GM12878 (cell line): ENCODE data around the gene TRMU. TPM values are rescaled to one million over a fixed set of nuclear protein-coding genes. Genes with fewer than 3 reads are reported as not detected.

Source experiments
- ATAC-seq: fragments of 200-7000 bp; cut with Tn5 transposase; 3 replicates; pipeline ENCODE4 v1.9.1; 2020; ENCODE audit warnings: mild to moderate bottlenecking, moderate library complexity
- BruUV-seq: library from RNA; stranded (reverse); fragments of 400-500 nt; replicated peaks from 2 replicates; lab custom pipeline; 2021; lab: Mats Ljungman, UMichigan
- CTCF ChIA-PET: fragments of 300-600 bp; sonication (Branson Sonifier 250); formaldehyde crosslinking; extraction: SDS; loops from one replicate; lab custom pipeline; 2021; ENCODE audit warnings: inconsistent platforms; lab: Yijun Ruan, JAX
- POLR2A ChIA-PET: fragments of 350-600 bp; formaldehyde crosslinking; extraction: SDS; loops from one replicate; lab custom pipeline; 2021; ENCODE audit warnings: inconsistent platforms; lab: Charles Lee
- RAD21 ChIA-PET: fragments of 300-600 bp; sonication (Branson Sonifier 250); formaldehyde crosslinking; loops from one replicate; lab custom pipeline; 2023; ENCODE audit warnings: antibody characterized with exemption; ENCODE audit not compliant: unreplicated experiment; lab: Charles Lee
- SMC1A ChIA-PET: fragments of 300-600 bp; sonication (Branson Sonifier 250); formaldehyde crosslinking; loops from one replicate; lab custom pipeline; 2023; ENCODE audit not compliant: unreplicated experiment, uncharacterized antibody; lab: Charles Lee
- DNase-seq: peaks from one replicate; pipeline ENCODE4 v3.0.0-alpha.2; 2011; ENCODE audit warnings: low read depth, low spot score
- FAIRE-seq: peaks from 3 replicates; lab custom pipeline; 2011; peaks lifted over from hg19 to GRCh38; lab: Jason Lieb, UNC
- H2AFZ ChIP-seq: 2 replicates; pipeline ENCODE4 v1.6.0; 2011; ENCODE audit warnings: low read depth, low read length, control low read depth; ENCODE audit not compliant: control insufficient read depth
- H3K27ac ChIP-seq: 2 replicates; pipeline ENCODE4 v1.5.1; 2011; ENCODE audit warnings: control low read depth; ENCODE audit not compliant: control insufficient read depth, insufficient read depth
- H3K27me3 ChIP-seq, 2 experiments: replicated peaks in 1 of 2; 2 replicates each; pipeline versions ENCODE4 v1.6.0 to v1.6.1; 2011; ENCODE audit warnings: low read length in 1 of 2; ENCODE audit not compliant: control insufficient read depth in 2 of 2, insufficient read depth in 2 of 2
- H3K36me3 ChIP-seq, 2 experiments: 2 replicates each; pipeline ENCODE4 v1.5.1; 2011; ENCODE audit warnings: low read length in 1 of 2; ENCODE audit not compliant: control insufficient read depth in 2 of 2, insufficient read depth in 2 of 2
- H3K4me1 ChIP-seq: 2 replicates; pipeline ENCODE4 v1.6.1; 2011; ENCODE audit warnings: mild to moderate bottlenecking, low read length, moderate library complexity, mixed read lengths; ENCODE audit not compliant: control insufficient read depth, insufficient read depth
- H3K4me2 ChIP-seq: 2 replicates; pipeline ENCODE4 v1.6.0; 2011; ENCODE audit warnings: control low read depth; ENCODE audit not compliant: control insufficient read depth, insufficient read depth
- H3K4me3 ChIP-seq: fragments of 200-600 bp; sonication (generic); 2 replicates; pipeline ENCODE4 v1.5.1; 2016
- H3K79me2 ChIP-seq: 2 replicates; pipeline ENCODE4 v1.6.0; 2011; ENCODE audit warnings: low read length; ENCODE audit not compliant: control insufficient read depth, insufficient read depth
- H3K9ac ChIP-seq: 2 replicates; pipeline ENCODE4 v1.8.0; 2011; ENCODE audit warnings: low read length, control low read depth, mixed read lengths; ENCODE audit not compliant: control insufficient read depth, insufficient read depth
- H3K9me3 ChIP-seq: replicated peaks from 3 replicates; pipeline ENCODE4 v1.5.1; 2011; ENCODE audit warnings: mild to moderate bottlenecking, low read length; ENCODE audit not compliant: control insufficient read depth, insufficient read depth
- H4K20me1 ChIP-seq: 2 replicates; pipeline ENCODE4 v1.6.0; 2011; ENCODE audit not compliant: control insufficient read depth, insufficient read depth
- BACH1 ChIP-seq: fragments of 450-650 bp; IDR thresholded peaks from 2 replicates; pipeline ENCODE4 v1.6.1; 2017; ENCODE audit warnings: mild to moderate bottlenecking, borderline replicate concordance
- CBX5 ChIP-seq: sonication (generic); IDR thresholded peaks from 2 replicates; pipeline ENCODE4 v1.6.1; 2016; ENCODE audit warnings: low read depth, moderate library complexity, mild to moderate bottlenecking, inconsistent platforms
- HDAC6 ChIP-seq: fragments of 200-600 bp; sonication (generic); IDR thresholded peaks from one replicate; pipeline ENCODE4 v1.8.0; 2017; ENCODE audit warnings: antibody characterized with exemption; ENCODE audit not compliant: unreplicated experiment
- NR2F1 ChIP-seq: fragments of 450-650 bp; conservative IDR thresholded peaks from 2 replicates; pipeline ENCODE4 v1.6.1; 2017; ENCODE audit warnings: mild to moderate bottlenecking
- PBX3 ChIP-seq: IDR thresholded peaks from 2 replicates; pipeline ENCODE4 v1.6.1; 2011; ENCODE audit warnings: mild to moderate bottlenecking, low read depth, low read length, moderate library complexity; ENCODE audit not compliant: insufficient replicate concordance
- RAD51 ChIP-seq: fragments of 450-650 bp; IDR thresholded peaks from 2 replicates; pipeline ENCODE4 v1.6.1; 2016; ENCODE audit warnings: moderate library complexity, mild to moderate bottlenecking, inconsistent platforms
- RB1 ChIP-seq: fragments of 450-650 bp; formaldehyde crosslinking; IDR thresholded peaks from 2 replicates; pipeline ENCODE4 v1.6.1; 2017; ENCODE audit warnings: mild to moderate bottlenecking, borderline replicate concordance
- REST ChIP-seq: IDR thresholded peaks from 2 replicates; pipeline ENCODE4 v1.6.1; 2012; ENCODE audit warnings: mild to moderate bottlenecking, low read depth, low read length
- SMAD5 ChIP-seq: IDR thresholded peaks from 2 replicates; pipeline ENCODE4 v1.6.1; 2016; ENCODE audit warnings: antibody characterized with exemption, low read depth
- SMC3 ChIP-seq: IDR thresholded peaks from 2 replicates; pipeline ENCODE4 v1.6.1; 2011; ENCODE audit warnings: low read length, improper control_type of control experiment, borderline replicate concordance
- SREBF1 ChIP-seq: IDR thresholded peaks from 2 replicates; pipeline ENCODE4 v1.6.1; 2012; ENCODE audit warnings: mild to moderate bottlenecking, low read length
- SUPT20H ChIP-seq: IDR thresholded peaks from 2 replicates; pipeline ENCODE4 v1.6.1; 2011; ENCODE audit warnings: low read depth, mild to moderate bottlenecking, low read length, moderate library complexity, borderline replicate concordance; ENCODE audit not compliant: control insufficient read depth
- ZNF217 ChIP-seq: fragments of 450-650 bp; IDR thresholded peaks from 2 replicates; pipeline ENCODE4 v1.6.1; 2017; ENCODE audit warnings: antibody characterized with exemption, mild to moderate bottlenecking
- ZNF384 ChIP-seq: IDR thresholded peaks from 2 replicates; pipeline ENCODE4 v1.6.1; 2012; ENCODE audit warnings: low read depth, mild to moderate bottlenecking, low read length, improper control_type of control experiment, borderline replicate concordance
- WGBS: methylation state at CpG from one replicate; pipeline ENCODE4 v1.1.6; 2016; ENCODE audit warnings: low lambda C conversion rate; ENCODE audit not compliant: insufficient replicate concordance, insufficient coverage; ENCODE audit errors: missing lambda C conversion rate; 5-methylcytosine and 5-hydroxymethylcytosine counted together
- in situ Hi-C: fragments of 300-500 bp; cut with MboI; formaldehyde crosslinking; loops from 9 replicates; pipeline ENCODE4 v1.14.3; 2018; ENCODE audit warnings: mixed read lengths
- intact Hi-C: fragments of 100-400 bp; cut with micrococcal nuclease; formaldehyde crosslinking; loops from one replicate; pipeline ENCODE4 v1.14.2; 2022; ENCODE audit not compliant: unreplicated experiment
- polyA plus RNA-seq, 11 experiments: library from polyadenylated mRNA; depleted of rRNA in 4 of 11; unstranded in 6 of 11; stranded (reverse) in 5 of 11; fragments of >200 nt; fragmentation: Nextera tagmentation in 4 of 11; fragmentation: Illumina TruSeq in 1 of 11; extraction: Ambion mirVana in 4 of 11; extraction: Trizol in 1 of 11; gene quantifications; 1 replicate in 1 of 11; 2 replicates in 10 of 11; pipeline versions ENCODE4 v1.2.1 to v1.2.3, GENCODE V29; 2011 to 2016; ENCODE audit warnings: inconsistent platforms in 2 of 11, missing spikeins in 2 of 11, low read depth in 1 of 11
- total RNA-seq, 4 experiments: library from RNA; depleted of rRNA in 3 of 4; stranded (reverse); fragments of >200 nt in 3 of 4; fragmentation: Illumina TruSeq in 1 of 4; extraction: Trizol in 1 of 4; gene quantifications; 2 replicates each; pipeline versions ENCODE4 v1.2.1 to v1.2.3, GENCODE V29; 2013 to 2021
- TF ChIP-seq, protein P1 (sequence below): fragments of 450-650 bp; IDR thresholded peaks from 2 replicates; pipeline ENCODE4 v1.6.1; 2016; ENCODE audit warnings: mild to moderate bottlenecking
- TF ChIP-seq, protein P2 (sequence below): fragments of 450-650 bp; formaldehyde crosslinking; IDR thresholded peaks from 2 replicates; pipeline ENCODE4 v1.4.0; 2020; ENCODE audit warnings: mild to moderate bottlenecking, moderate library complexity

The TRMU gene
- total and polyA plus RNA-seq, 10 of the 15 experiments (the other 5 are each of a cell fraction or from before 2014, with no cell fraction given) = 3.5 to 57.0 (median 44.0) TPM

GRCh38 chr22:46372686-46373085 is 37.2 kb downstream of the TRMU start:
- H3K27ac ChIP-seq = no peak overlapping the region
- no peaks in the 10 kb centered on the region for H3K79me2 ChIP-seq
- no peaks in the 10 kb centered on the region for H4K20me1 ChIP-seq
- H3K9ac ChIP-seq = no peak overlapping the region
- in situ Hi-C loops (no loop called here), intact Hi-C loops (no loop called here)
- RAD21 ChIA-PET = no interaction called here
- no peak overlapping the region for H3K4me3 ChIP-seq
- no peak overlapping the region for H3K4me2 ChIP-seq
- H2AFZ ChIP-seq = no peak overlapping the region
- FAIRE-seq (no peak), DNase-seq (no peak), ATAC-seq (no peak)
- no peaks in the 10 kb centered on the region for H3K27me3 ChIP-seq
- POLR2A ChIA-PET = no interaction called here
- CTCF ChIA-PET = no interaction called here
- no peaks in the 10 kb centered on the region for H3K36me3 ChIP-seq
- peaks cover 3% of the 10 kb centered on the region; the same call in 2 of the 3 replicates for H3K9me3 ChIP-seq
- BruUV-seq = no TSS peak
- SMC1A ChIA-PET = no interaction called here
- H3K4me1 ChIP-seq = peaks cover 6% of the 10 kb centered on the region
- WGBS = 49% methylated on average over 18 of the region's 18 CpGs
- TF ChIP-seq, protein P1, sequence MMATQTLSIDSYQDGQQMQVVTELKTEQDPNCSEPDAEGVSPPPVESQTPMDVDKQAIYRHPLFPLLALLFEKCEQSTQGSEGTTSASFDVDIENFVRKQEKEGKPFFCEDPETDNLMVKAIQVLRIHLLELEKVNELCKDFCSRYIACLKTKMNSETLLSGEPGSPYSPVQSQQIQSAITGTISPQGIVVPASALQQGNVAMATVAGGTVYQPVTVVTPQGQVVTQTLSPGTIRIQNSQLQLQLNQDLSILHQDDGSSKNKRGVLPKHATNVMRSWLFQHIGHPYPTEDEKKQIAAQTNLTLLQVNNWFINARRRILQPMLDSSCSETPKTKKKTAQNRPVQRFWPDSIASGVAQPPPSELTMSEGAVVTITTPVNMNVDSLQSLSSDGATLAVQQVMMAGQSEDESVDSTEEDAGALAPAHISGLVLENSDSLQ = no peak
- no peak for TF ChIP-seq RAD51
- TF ChIP-seq CBX5 = no peak
- TF ChIP-seq REST = no peak
- TF ChIP-seq ZNF384 = no peak
- no peak for TF ChIP-seq SMAD5
- no peak for TF ChIP-seq PBX3
- TF ChIP-seq, protein P2, sequence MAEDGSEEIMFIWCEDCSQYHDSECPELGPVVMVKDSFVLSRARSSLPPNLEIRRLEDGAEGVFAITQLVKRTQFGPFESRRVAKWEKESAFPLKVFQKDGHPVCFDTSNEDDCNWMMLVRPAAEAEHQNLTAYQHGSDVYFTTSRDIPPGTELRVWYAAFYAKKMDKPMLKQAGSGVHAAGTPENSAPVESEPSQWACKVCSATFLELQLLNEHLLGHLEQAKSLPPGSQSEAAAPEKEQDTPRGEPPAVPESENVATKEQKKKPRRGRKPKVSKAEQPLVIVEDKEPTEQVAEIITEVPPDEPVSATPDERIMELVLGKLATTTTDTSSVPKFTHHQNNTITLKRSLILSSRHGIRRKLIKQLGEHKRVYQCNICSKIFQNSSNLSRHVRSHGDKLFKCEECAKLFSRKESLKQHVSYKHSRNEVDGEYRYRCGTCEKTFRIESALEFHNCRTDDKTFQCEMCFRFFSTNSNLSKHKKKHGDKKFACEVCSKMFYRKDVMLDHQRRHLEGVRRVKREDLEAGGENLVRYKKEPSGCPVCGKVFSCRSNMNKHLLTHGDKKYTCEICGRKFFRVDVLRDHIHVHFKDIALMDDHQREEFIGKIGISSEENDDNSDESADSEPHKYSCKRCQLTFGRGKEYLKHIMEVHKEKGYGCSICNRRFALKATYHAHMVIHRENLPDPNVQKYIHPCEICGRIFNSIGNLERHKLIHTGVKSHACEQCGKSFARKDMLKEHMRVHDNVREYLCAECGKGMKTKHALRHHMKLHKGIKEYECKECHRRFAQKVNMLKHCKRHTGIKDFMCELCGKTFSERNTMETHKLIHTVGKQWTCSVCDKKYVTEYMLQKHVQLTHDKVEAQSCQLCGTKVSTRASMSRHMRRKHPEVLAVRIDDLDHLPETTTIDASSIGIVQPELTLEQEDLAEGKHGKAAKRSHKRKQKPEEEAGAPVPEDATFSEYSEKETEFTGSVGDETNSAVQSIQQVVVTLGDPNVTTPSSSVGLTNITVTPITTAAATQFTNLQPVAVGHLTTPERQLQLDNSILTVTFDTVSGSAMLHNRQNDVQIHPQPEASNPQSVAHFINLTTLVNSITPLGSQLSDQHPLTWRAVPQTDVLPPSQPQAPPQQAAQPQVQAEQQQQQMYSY (CRISPR knock-in tag) = no peak
- no peak for TF ChIP-seq ZNF217
- TF ChIP-seq SUPT20H = no peak
- TF ChIP-seq SMC3 = no peak
- TF ChIP-seq HDAC6 = no peak
- TF ChIP-seq NR2F1 = no peak
- TF ChIP-seq SREBF1 = no peak
- no peak for TF ChIP-seq RB1
- no peak for TF ChIP-seq BACH1
